CD4-positive, alpha-beta T cell treated with Interleukin-15 for 4 hours (primary cell): ENCODE measurements around the gene GPD1.
A peak's percentile ranks its signal among the peaks of the same experiment; 100 is the strongest.

Experiments
- DNase-seq: peaks from one replicate; pipeline ENCODE4 v3.0.0-alpha.2; 2020; ENCODE audit warnings: low spot score

Gene GPD1

GRCh38 chr12:50101663-50102062 lies 2.1 kb upstream of the GPD1 start:
- no peak for DNase-seq

- no peak for DNase-seq
Observed at GRCh38 chr12:50102131-50102531, 1.7 kb upstream of the GPD1 start.

GRCh38 chr12:50102646-50103309 lies 1.0 kb upstream of the GPD1 start:
- no peak for DNase-seq

GRCh38 chr12:50103351-50103750 lies 457 bp upstream of the GPD1 start:
- DNase-seq: no peak

DNA sequence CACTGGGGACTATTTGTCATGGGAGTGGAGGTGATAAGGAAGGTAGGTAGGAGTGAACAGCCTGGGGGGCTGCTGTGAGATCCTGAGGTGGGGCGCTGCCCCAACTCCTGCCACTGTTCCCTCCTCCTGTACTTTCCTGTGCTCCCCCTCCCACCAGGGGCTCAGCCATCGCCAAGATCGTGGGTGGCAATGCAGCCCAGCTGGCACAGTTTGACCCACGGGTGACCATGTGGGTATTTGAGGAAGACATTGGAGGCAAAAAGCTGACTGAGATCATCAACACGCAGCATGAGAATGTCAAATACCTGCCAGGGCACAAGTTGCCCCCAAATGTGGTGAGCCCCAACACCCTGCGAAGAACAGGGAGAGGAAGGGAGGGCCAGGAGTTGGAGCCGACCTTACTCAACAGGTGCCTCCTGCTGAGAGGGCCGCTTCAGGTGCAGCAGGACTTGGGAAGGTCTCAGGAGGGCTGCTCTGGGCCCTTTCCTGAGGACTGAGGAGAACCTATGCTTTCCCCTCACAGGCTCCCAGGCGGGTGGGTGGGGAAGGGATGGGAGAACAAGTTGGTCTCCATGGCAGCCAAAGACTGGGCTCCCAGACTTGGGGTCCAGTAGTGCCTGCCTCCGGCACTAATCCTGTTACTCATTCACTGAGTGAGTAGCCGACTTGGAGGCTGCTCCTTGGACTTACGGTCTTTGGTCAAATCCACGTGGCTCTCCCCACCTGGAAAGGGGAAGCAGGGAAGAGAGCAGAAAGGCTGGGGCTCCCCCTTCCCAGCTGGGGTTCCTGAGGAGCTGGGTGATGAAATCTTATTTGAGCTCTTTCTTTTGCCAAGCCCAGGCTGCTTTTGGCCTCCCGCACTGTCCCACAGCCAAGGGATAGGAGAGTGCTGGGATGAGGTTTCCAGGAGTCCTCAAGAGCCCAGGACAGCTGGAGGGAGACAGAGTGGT lies 884 bp downstream of the GPD1 start:
- no peak for DNase-seq

GRCh38 chr12:50105913-50106450 lies 2.2 kb downstream of the GPD1 start:
- no peak for DNase-seq

- DNase-seq: no peak
Observed at GRCh38 chr12:50106907-50107306, 3.1 kb downstream of the GPD1 start.

- no peak for DNase-seq
Observed at GRCh38 chr12:50107416-50108268, 3.8 kb downstream of the GPD1 start.

GRCh38 chr12:50109319-50109718 lies 5.5 kb downstream of the GPD1 start:
- no peak for DNase-seq

DNA sequence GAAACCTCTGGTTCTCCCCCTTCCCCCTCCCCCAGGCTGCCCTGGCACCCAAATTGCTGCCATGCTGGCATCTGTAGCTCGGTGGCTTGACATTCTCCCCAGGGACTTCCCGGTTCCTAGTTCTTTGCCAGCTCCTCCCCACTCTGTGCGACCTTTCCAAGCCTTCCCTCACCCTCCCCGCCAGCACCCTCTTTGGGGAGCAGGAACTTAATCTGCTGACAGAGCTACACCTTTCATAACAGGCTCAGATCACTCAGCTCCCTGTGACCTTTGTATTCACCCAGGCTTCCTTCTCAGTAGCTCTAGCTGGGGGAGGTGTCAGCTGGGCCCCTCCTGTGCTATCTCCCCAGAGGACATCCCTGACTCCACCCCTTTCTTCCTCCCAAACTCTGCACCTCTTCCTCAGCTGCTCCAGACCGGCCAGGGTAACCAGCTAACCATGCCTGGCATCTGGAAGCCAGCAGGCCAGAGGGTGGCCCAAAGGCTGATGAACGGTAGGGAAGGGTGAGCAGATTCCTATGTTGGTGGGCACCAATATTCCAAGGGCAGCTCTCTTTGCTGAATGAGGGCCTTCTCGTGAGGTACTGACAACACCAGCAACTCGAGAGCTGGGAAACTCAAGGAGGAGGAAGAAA lies 6.4 kb downstream of the GPD1 start:
- DNase-seq: no peak

DNA sequence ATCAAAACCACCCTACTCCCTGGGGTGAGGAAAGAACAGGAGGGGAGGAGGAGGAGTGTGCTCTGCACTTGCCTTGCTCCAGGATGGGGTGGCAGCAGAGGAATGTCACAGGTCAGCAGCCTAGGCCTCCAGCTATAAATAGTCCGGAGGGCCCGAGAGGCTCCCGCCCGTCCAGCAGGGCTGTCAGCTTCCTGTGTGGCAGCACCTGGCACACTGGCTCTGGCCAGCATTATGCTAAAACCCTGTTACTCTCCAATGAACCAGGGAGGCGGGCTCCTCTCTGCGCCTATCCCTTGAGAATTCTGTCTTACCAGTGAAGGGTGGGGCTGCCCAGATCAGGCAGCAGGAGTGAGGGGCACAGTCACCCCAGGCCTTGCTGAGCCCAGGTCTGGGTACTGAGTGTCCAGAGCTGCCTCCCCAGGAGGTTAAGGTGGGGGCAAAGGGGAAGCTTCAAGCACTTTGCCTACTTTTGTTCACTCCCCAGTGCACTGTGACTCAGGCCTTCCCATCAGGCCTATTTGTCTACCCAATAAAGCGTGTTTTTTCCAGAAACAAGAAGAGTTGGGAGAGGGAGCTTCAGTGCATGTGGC lies 7.0 kb downstream of the GPD1 start:
- DNase-seq: no peak

- no peak for DNase-seq
Observed at GRCh38 chr12:50111395-50111692, 7.5 kb downstream of the GPD1 start.

DNA sequence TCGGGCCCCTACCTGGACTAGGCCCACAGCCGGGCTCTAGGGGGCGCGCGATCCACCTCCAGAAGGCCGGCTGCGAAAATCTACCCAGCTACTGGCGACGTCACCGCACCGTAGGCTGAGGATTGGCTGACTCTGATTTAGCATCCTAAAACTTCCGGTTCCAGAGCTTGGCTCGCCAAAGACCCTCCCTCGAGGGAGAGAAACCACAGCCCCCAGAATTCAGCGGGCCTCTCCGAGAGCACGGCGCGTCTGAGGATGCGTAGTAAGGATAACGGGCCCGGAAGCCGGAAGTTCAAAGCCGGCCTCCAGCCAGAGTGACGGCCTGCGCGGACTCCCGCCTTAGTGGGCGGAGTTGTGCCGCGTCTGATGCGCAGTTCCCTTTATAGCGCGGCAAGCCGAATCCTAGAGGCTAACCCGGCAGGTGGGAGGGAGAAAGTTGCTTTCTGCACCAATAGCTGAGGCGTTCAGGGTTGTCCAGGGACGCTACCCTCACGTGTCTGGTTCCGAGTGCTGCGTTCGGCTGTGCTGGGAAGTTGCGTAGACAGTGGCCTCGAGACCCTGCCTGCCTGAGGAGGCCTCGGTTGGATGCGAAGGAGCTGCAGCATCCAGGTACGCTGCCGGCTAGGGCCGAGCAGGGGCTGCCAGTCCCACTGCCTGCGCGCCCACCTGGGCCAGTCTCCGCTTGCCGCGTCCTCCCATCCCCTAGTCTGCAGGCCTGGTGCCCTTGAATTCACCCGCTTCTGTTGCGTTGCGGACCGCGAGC lies 8.1 kb downstream of the GPD1 start, which contains the start of gene COX14:
TSS of gene COX14 (plus strand) at position 544 of the 763 bp plus-strand sequence. CDS start 7,808 bp downstream, outside the sequence.
- peak; percentile 100 for DNase-seq

DNA sequence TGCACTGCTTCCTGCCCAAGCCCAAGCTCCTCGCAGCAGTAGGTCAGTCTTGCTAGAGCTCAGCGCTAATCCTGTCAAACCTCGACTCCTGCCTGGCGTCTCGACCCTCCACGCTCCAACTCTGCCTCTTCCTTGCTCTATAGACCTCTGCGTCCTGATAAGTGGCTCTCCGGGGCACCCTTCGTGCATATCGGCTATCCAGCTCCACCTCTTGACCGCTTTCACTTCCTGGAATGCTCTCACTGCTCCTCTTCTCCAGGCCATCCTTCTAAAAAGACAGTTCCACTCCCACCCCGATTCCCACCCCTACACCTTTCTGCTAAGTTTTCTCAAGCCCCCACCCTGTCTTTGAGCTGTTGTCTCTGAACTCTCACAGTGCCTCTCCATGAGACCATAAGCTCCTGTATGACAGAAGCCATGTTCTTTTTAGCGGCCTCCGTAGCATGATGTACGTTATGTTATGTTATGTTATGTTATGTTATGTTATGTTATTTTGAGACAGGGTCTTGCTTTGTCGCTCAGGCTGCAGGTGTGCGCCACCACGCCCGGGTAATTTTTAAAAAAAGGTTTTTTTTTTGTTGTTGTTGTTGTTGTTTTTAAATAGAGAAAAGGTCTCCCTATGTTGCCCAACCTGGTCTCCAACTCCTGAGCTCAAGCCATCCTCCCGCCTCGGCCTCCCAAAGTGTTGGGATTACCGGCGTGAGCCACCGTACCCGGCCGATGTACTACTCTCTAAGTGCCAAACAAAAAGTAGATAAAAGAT lies 8.8 kb downstream of the GPD1 start:
- no peak for DNase-seq

- DNase-seq: no peak
Observed at GRCh38 chr12:50117057-50117622, 13.3 kb downstream of the GPD1 start.

GRCh38 chr12:50119387-50119786 lies 15.6 kb downstream of the GPD1 start:
- DNase-seq: no peak

GRCh38 chr12:50120521-50120920 lies 16.7 kb downstream of the GPD1 start:
- DNase-seq: no peak

- no peak for DNase-seq
Observed at GRCh38 chr12:50120953-50121352, 17.1 kb downstream of the GPD1 start.

GRCh38 chr12:50121641-50122040 lies 17.8 kb downstream of the GPD1 start:
- DNase-seq: no peak
